Colonic mucosa (tissue), 4 donors: Measurements from ENCODE around the gene SERBP1. TPM values are rescaled to one million over a fixed set of nuclear protein-coding genes. Genes with fewer than 3 reads are reported as not detected.
A peak's percentile ranks its signal among the peaks of the same experiment; 100 is the strongest.

Experiments
- DNase-seq: peaks from one replicate; pipeline ENCODE4 v3.0.0-alpha.2; 2020
- H3K27ac ChIP-seq: fragments of 200-600 bp; one replicate; pipeline ENCODE4 v1.8.0; 2021
- H3K27me3 ChIP-seq: fragments of 200-600 bp; one replicate; pipeline ENCODE4 v1.8.0; 2021
- H3K36me3 ChIP-seq: fragments of 200-600 bp; one replicate; pipeline ENCODE4 v1.8.0; 2021
- H3K4me1 ChIP-seq: fragments of 200-600 bp; one replicate; pipeline ENCODE4 v1.8.0; 2021; ENCODE audit warnings: mild to moderate bottlenecking
- H3K4me3 ChIP-seq: fragments of 200-600 bp; one replicate; pipeline ENCODE4 v1.8.0; 2021
- H3K9ac ChIP-seq, 2 donors: one replicate each; pipeline ENCODE4 v1.7.0; 2013; ENCODE audit warnings: control low read depth in 2 of 2, low read depth in 2 of 2, low read length in 2 of 2
- H3K9me3 ChIP-seq: fragments of 200-600 bp; one replicate; pipeline ENCODE4 v1.8.0; 2021
- CTCF ChIP-seq: fragments of 200-600 bp; IDR thresholded peaks from one replicate; pipeline ENCODE4 v1.8.0; 2022; ENCODE audit warnings: antibody characterized with exemption, mild to moderate bottlenecking
- intact Hi-C: fragments of 100-400 bp; cut with DNase I; formaldehyde crosslinking; loops from one replicate; pipeline ENCODE4 v1.14.1; 2022
- total RNA-seq, 2 donors: library from RNA; stranded (reverse); fragmentation: NEBNext Ultra II Directional in 1 of 2; extraction: Animal tissue kit (Norgen Biotek cat#: 25700) in 1 of 2; gene quantifications; one replicate each; pipeline ENCODE4 v1.2.1, GENCODE V29; 2021
- donor health status: healthy.
- donor health status: DM: no; HTN: no; CAD: no.
- donor health status: DM: no; HTN: no; CAD: no.

Gene SERBP1
- total RNA-seq, 2 donors from 2014 or later: 152 to 260 TPM

GRCh38 chr1:67393240-67393639 is 37.0 kb downstream of the SERBP1 start:
- no peak overlapping the region for H3K27ac ChIP-seq
- H3K9ac ChIP-seq: no peak overlapping the region
- H3K36me3 ChIP-seq: no peaks in the 10 kb centered on the region
- no peaks in the 10 kb centered on the region for H3K9me3 ChIP-seq
- no peak overlapping the region for H3K4me3 ChIP-seq
- DNase-seq: peak; percentile 49
- no peaks in the 10 kb centered on the region for H3K27me3 ChIP-seq
- H3K4me1 ChIP-seq: no peaks in the 10 kb centered on the region
- intact Hi-C loops: no loop called here
- TF ChIP-seq CTCF: no peak

- Histone ChIP-seq H3K9ac (no peak overlapping the region), H3K27me3 (no peaks in the 10 kb centered on the region), H3K4me1 (no peaks in the 10 kb centered on the region), H3K9me3 (no peaks in the 10 kb centered on the region), H3K27ac (no peak overlapping the region), H3K36me3 (no peaks in the 10 kb centered on the region), H3K4me3 (no peak overlapping the region)
- TF ChIP-seq CTCF: no peak
- intact Hi-C loops: no loop called here
- DNase-seq: no peak
Observed at GRCh38 chr1:67390041-67390887, 39.9 kb downstream of the SERBP1 start.

GRCh38 chr1:67383999-67384638 is 46.1 kb downstream of the SERBP1 start:
- H3K4me3 ChIP-seq: no peak overlapping the region
- intact Hi-C loops: no loop called here
- no peaks in the 10 kb centered on the region for H3K36me3 ChIP-seq
- H3K4me1 ChIP-seq: no peaks in the 10 kb centered on the region
- DNase-seq: no peak
- TF ChIP-seq CTCF: no peak
- no peak overlapping the region for H3K9ac ChIP-seq
- H3K27me3 ChIP-seq: no peaks in the 10 kb centered on the region
- no peak overlapping the region for H3K27ac ChIP-seq
- H3K9me3 ChIP-seq: no peaks in the 10 kb centered on the region

GRCh38 chr1:67382292-67382691 is 47.9 kb downstream of the SERBP1 start:
- Histone ChIP-seq H3K27ac (no peak overlapping the region), H3K9ac (no peak overlapping the region), H3K4me3 (no peak overlapping the region), H3K9me3 (no peaks in the 10 kb centered on the region), H3K36me3 (no peaks in the 10 kb centered on the region), H3K4me1 (no peaks in the 10 kb centered on the region), H3K27me3 (no peaks in the 10 kb centered on the region)
- no peak for TF ChIP-seq CTCF
- no peak for DNase-seq
- intact Hi-C loops: no loop called here

- Histone ChIP-seq H3K9ac (no peak overlapping the region), H3K4me1 (no peaks in the 10 kb centered on the region), H3K9me3 (no peaks in the 10 kb centered on the region), H3K27me3 (no peaks in the 10 kb centered on the region), H3K27ac (no peak overlapping the region), H3K4me3 (no peak overlapping the region), H3K36me3 (no peaks in the 10 kb centered on the region)
- TF ChIP-seq CTCF: no peak
- no peak for DNase-seq
- intact Hi-C loops: no loop called here
Observed at GRCh38 chr1:67381154-67381553, 49.0 kb downstream of the SERBP1 start.
